Ecto neural progenitor cell (in vitro differentiated cells): ENCODE measurements around the gene TC2N.
"Not testable (repeated sequence)": the region's sequence is repeated elsewhere in the genome, so short reads cannot be mapped to it uniquely, and the experiment has no call there.

Source experiments
- DNase-seq: peaks from one replicate; pipeline ENCODE4 v3.0.0-alpha.2; 2018; ENCODE audit warnings: low spot score

TC2N gene

DNA sequence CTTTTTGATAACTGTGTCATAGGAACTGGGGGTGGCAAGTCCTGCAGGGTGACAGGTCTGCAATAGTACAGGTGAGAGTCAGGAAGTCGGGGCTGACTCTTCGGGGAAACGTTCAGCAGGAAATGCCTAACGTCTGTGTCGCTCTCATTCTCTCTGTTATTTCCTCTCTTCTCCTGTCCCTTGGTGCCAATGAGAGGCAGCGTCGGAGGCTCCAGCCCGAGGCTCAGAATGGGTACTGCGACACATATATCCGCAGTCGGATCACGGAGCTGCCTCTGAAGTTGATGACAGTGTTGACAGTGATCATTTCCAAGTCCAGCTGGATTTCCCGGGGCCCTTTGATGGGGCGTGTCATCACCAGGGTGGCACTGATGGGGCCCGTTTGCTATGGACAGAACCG, 2.7 kb upstream of the TC2N start:
- DNase-seq = no peak

DNA sequence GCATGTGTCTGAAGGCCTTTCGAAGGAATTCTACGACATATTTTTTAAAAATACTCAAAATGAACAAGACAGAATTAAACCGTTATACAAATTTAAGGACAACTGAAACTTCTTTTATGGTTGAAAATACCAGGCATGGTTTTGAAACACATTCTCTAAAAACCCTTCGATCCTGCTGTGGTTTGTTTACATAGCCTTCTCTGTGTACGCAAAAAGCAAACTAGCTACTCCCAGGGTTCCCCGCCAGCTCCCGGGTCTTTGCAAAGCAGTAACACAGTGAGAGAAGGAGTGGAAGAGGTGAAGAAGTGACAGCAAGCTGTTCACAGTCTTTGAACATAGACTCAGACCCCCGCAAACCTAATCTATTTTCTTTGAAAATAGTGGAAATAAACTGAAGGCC, 2.2 kb upstream of the TC2N start:
- DNase-seq = no peak

DNA sequence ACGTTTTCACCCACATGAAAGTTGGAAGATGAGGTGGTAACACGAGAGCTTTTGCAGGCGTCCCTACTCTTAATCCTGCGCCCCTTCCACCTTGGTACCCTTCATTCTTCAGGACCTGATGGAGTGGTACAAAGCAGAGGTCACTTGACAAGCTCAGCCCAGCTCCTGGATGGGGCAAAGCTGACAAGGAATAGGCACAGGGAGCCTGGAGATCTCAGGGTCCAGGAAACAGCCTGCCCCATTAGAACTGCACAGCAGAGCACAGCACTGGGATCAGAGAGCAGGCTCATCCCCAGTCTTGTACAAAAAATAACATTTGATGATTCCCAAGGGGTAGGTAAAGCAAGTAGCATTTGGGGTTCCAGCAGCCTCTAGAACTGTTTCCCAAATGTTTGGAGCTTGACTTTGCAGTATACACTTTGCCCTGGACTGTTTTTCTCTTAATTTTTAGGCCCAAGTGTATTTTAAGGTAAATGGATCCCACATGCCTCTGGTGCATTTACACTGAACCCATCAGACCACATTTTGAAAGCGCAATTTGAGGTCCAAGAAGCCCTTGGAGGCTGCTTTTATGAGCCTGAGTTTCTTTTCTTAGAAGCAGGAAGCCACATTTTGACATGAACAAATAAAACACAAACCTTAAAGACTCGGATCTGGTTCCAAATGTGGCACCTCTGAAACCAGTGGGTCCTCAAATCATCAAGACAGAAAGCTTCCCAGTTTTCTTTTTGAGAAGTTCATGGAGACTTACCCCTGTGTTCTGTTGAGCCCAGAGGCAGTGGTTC, 633 bp downstream of the TC2N start:
- no peak for DNase-seq

DNA sequence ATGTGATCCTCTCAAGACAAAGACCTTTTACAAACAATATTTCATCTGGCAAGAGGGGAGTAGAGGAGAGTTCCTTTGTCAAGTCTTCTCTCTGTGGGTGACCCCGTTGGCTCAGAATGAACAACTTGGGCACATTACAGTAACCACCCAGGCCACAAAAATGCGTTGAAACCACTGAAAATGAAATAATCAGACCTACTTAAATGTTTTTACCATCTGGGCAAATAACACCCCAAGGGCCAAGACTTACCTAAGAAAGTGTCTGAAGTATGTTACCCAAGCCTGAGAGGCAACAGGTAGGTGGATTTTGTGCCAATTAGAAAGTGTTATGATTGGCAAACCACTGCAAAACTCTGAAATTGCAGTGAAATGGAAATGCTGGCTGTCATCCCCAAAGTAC, 1.3 kb downstream of the TC2N start:
- DNase-seq = no peak

DNA sequence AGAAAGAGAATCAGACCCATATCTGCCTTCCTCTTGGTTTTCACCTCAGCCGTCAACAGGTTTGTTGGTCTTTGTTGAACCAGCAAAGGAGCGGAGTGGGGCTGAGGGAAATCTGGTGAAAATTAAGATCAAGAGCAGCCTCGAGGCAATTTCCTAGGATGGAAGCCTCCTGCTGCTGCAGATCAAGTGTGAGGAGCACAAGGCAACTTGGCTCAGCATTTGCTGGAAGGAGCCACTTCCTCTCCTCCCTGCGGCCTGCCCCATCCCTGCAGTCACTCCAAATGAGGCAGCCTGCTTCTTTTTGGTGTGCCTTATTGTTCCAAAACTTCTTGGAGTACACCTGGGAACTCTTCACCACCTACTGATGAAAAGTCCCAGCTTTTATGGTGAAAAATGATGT, 4.9 kb downstream of the TC2N start:
- DNase-seq = no peak

DNA sequence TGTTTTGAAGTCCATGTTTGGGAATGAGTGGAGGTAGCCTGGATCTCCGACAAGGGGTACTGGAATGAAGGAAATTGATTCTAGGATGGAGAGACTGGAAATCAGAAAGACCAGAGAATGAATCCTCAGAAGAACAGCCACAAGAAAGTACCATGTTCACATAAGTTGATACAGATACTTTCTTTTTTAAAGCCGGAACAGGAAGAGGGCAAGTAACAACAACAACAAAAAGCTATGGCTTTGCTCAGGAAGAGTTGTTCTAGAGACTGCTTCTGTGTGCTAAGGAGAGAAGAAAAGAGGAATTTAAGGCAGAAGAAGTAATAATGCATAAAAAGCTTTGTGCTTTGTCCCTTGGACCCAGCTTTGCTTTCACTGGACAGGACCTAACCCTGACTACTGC, 6.2 kb downstream of the TC2N start:
- DNase-seq = no peak

DNA sequence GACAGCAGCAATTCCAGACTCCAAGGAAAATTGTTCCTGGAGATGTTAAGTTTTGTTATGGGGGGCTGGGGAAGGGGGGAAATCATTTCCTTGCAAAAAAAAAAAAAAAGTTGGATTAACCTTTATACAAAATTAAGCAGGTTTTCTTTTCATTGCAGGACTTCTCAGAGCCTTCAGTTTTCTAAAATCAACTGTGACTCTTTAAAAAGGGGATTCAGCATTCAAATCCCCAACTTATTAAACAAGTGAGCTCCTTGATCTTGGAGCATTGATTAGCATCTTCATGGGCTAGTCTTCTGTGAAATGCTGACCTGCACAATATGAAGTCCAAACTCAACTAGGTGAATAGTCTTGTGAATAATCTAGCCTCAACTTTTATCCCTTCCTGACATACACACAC, 7.1 kb downstream of the TC2N start:
- no peak for DNase-seq

DNA sequence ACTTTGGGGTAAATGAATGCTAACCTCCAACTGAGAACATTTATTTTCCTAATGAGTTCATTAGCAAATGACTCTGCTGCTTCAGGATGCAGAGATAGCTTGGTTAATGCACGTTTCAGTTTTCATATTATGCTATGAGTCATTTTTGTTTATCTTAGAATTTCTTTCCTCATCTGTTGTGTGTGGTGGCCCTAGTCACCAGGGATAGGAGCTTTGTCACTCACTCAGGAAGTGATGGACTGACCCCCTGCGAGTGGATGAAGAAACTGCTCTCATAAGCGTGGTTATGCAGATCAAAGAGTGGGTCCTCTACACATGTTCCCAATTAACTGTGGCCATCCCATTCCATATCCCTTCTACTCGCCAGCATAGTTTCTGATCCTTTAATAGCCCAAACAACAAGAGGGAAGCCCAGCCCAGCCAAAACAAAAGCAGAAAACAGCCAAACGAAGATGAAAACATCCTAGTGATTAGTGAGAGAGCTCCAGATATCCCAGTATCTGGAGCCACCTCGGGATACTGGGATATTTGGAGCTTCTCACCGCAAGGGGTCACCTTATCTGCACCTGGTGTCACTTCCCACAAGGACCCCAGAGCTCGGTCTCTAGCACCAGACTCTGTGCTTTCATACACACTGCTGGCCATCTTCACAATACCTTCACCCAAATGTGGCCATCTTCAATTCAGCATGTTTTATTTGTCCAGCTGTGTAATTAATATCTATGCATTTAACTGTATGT, 8.6 kb downstream of the TC2N start:
- no peak for DNase-seq

DNA sequence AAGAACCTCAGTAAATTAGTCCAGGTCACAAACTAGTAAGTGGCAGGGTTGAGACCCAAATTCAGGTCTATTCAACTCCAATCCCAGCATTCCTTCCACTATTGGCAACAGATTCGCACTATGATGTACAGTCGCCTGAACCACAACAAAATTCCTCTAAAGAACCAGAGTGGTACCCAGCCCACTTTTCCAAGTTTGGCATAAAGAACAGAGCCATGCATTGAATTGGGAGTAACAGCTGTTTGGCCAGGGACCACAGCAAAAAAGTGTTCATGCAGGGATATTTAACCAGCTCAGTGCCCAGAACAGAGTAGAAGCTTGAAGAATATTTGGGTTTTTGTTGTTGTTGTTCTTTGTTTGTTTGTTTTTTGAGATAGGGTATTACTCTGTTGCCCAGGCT, 9.7 kb downstream of the TC2N start:
- no peak for DNase-seq

DNA sequence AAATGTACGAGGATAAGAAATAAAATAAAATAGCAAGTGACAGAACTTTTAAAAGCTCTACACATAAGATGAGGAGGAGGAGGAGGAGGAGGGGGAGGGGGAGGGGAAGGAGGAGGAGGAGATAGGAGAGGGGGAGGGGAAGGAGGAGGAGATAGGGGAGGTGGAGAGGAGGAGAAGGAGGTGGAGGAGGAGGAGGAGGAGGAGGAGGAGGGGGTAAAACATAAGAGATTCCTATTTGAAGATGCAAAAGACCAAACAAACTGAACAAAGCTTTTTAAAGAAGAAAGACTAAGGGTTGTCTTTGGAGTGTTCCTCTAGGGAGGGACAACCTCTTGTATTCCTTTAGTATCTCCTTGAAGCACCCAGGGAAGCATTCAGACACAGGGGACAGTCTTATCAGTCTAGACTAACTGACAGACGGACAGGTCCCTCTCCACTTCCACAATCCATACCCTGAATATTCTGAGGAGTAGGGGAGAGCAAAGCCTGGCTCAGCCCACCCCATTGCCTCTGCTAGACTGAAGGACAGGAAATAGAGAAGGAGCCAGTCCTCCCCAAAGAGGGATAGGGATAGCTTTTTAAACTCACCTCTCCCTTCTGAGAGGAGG, 12.9 kb downstream of the TC2N start:
- DNase-seq = no peak

DNA sequence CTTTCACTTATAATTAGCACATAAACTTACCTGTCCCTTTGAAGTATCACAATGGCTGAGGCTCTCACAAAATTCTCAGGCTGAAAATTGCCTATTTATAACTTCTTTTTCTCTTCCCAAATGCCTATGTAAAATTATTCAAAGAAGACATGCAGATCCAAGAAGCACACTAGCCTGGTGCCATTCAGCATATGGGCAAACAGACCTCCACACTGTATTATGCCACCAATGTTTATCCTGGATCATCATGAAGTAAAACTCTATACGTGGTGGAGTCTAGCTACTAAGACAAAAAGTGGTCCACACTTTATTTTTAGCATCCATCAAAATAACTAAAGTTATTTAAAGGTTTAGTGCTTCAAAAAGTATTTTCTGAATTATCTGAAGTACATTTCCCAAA, 15.8 kb downstream of the TC2N start:
- DNase-seq = no peak

DNA sequence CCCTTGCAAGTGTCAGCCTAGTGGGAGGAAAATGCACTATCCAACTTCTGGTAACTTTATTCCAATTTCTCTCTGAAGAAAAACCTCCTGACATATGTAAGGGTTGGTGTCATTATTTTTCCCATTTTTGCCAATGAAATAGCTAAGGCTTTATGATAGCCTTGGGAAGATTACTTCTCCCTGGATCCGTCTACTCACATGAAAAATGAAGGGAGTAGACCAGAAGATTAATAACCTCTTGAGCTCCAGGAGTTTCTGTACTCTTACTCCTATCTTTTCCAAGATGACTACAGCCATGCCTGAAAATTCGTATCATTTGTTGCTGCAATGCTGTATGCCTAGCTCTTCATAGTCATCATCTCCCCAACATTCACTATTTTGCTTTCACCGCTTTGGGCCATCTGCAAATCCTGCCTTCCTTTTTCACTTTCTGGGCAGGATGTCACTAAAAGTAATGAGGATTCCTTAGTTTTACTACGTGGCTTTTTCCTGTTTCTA, 18.8 kb downstream of the TC2N start:
- no peak for DNase-seq

DNA sequence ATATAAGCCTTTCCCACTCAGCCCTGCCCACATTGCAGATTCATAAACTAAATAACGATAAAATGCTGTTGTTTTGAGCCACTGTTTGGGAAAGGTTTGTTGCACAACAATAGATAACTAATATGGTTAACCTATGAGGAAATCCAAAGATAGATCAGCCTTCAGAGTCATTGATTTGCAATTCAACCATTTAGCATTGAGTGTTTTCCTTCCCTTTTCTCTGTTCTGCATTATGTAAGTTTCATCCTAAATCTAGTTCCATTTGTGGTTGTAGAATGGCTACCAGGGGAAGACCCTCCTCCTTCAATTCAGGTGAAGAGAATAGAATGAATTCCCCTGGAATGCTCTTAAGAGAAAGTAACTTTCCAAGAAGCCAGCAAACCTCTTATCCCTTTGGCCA, 19.6 kb downstream of the TC2N start:
- DNase-seq = no peak

DNA sequence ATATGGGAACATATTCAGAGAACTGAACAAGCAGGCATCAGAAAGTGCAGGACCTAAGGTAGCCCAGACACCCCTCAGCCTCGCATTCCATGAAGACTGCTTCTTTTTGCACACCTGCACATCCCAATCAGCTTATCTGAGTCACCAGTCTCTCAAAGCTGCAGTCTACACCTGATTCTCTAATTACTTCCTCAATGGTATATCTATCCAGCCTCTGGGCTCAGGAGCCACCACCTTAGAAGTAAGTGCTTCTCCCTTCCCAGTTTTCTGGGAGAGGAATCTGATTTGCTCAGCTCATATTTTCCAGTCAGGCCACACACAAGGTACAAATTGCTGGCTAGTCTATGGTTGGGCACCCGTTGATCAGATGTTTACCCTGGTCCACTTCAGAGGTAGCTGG, 21.7 kb downstream of the TC2N start:
- DNase-seq = no peak

DNA sequence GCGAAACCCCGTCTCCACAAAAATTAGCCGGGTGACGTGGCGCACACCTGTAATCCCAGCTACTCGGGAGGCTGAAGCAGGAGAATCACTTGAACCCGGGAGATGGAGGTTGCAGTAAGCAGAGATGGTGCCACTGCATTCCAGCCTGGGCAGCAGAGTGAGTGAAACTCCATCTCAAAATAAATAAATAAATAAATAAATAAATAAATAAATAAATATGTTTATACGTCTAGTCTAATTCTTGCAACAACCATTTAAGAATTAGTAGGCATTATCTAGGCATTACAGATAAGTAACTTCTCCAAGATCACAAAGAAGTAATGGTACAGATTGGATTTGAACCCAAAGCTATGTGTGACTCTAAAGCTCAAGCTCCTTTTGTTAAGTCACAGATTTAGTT, 22.3 kb downstream of the TC2N start:
- not testable (repeated sequence) for DNase-seq

DNA sequence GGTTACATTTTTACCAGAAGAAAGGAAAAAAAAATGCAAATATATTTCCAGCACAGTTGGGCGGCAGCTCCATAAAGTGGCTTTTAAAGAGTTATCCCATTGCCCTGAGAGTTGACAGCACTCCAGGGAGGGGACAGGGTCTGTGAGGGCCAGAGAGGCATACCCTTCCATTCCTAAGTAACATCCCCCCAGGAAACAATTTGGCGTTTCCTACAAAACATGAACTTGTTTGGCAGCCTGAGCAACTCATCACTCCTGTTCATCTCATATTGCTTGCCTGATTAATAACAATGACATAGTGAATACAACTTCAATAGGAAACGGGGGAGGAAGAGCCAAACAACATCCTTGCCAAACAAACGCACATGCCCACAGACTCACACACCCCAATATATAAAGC, 23.3 kb downstream of the TC2N start:
- DNase-seq = no peak

DNA sequence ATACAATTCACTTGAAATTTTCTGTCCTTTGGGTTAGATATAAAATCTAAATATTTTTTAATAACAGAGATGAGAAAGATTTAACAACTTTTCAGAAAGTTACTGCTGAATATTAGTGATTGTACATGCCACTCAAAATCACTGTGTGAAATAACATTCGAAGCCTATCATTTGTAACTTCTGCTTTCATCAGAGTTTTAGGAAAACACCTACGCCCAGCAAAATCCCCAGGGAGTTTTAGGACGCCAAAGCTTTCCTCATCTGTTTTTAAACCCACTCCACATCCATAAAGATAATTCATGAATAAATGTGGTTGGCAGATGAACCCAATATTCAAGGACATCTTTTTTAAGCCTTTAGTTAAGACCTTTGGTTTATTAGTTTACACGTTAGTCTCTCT, 23.9 kb downstream of the TC2N start:
- DNase-seq = no peak

DNA sequence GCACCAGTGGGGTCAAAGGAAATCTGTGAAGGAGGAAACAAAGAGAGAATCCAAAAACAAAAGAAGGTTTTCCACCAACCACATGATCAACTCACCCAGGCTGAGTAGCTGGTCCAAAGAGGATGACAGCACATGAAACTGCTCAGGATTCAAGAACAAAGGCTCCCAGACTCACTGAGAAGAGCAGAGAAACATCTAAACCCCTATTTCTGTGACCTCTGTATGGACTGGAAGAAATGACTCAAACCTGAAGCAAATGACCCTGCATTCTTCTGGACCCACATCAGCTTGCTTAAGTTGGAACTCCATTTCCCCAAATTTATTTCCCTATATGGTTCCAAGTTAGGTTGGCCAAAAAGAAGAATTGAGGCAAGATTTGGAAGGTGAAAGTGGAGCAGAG, 26.3 kb downstream of the TC2N start:
- no peak for DNase-seq

DNA sequence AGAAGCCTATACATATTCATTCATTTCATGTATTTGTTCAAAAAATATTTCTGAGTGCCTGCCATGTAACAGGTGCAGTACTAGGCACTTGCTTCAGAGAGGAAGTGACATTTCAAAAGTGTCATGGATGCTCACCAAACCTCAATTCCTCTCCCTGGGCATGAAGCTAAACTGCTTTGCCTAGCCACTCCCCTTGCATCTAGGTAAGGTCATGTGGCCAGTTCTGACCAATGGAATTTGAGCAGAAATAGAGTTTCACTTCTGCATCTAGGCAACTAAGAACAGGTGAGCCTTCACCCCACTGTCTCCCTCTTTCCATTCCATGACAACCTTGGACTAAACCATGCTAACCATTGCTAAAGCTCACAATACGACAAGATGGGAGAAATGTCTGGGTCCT, 27.6 kb downstream of the TC2N start:
- no peak for DNase-seq

DNA sequence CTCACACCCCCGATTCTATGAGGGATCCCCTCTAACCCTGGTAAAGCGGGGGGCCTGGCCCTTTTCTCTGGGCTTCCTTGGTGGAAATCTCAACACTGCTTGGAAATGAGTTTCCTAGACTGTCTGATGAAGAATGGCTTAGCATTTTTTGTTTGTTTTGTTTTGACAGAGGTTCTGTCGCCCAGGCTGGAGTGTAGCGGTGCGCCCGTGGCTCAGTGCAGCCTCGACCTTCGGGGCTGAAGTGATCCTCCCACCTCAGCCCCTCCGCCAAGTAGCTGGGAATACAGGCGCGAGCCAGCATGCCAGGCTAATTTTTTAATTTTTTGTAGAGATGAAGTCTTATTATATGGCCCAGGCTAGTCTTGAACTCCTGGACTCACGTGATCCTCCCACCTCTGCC, 30.3 kb downstream of the TC2N start:
- DNase-seq = no peak

DNA sequence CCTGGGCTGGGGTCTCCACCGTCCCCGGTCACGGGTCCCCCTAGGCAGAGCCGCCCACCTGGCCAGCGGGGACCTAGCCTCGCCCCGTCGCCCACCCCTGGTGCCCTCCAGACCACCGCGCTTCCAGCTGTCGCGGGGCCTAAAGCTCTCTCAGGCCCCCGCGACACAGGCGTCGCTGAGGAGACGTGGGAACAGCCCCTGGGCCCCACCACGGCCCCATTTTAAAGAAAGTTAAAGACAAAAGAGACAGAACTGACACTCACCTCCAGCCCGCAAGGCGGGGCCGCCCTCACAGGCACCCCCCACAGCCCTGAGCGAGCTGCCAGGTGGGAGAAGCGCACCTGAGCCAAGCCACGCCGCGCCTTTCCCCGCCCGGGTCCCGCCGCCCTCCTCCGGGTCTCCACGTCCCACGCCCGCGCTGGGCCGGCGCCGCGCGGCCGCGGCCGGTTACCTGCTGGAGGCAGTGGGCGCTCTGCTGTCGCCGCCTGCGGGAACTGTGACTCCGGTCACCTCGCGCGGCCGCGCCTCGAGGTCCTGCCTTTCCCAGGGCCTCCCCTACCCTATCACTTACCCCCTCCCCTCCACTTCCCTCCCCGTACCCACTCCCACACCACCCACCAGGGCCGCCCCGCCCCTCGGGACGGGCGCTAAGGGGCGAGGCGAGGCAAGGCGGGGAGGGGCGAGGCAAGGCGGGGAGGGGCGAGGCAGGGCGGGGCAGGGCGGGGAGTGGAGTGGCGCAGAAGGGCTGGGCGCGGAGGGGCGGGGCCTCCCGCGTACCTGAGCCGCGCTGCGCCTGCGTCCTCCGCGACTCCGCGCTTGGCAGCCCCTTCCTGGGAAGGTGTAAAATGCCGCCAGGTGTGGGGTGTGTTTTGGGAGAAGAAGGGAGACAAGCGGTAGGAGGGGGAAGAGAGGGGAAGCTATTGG, 31.2 kb downstream of the TC2N start:
- DNase-seq = peak; percentile 85
